Calu3 (cell line): ENCODE data around the gene WDR45B. TPM values are rescaled to one million over a fixed set of nuclear protein-coding genes. Genes with fewer than 3 reads are reported as not detected.

Experiments
- BruUV-seq: library from RNA; stranded (reverse); fragments of 400-500 nt; replicated peaks from 2 replicates; lab custom pipeline; 2021; lab: Mats Ljungman, UMichigan
- CTCF ChIA-PET: fragments of 300-600 bp; sonication (Branson Sonifier 250); formaldehyde crosslinking; loops from one replicate; lab custom pipeline; 2022; ENCODE audit warnings: antibody characterized with exemption; lab: Charles Lee
- DNase-seq: peaks from one replicate; pipeline ENCODE4 v3.0.0; 2022
- H3K27ac Mint-ChIP-seq: one replicate; pipeline ENCODE4 v1.8.0; 2022; ENCODE audit warnings: mixed read lengths; ENCODE audit not compliant: unreplicated experiment
- H3K27me3 Mint-ChIP-seq: one replicate; pipeline ENCODE4 v1.8.0; 2022; ENCODE audit warnings: mixed read lengths; ENCODE audit not compliant: unreplicated experiment
- H3K36me3 Mint-ChIP-seq: one replicate; pipeline ENCODE4 v1.8.0; 2022; ENCODE audit warnings: mild to moderate bottlenecking, moderate library complexity, mixed read lengths; ENCODE audit not compliant: insufficient read depth, unreplicated experiment
- H3K4me1 Mint-ChIP-seq: one replicate; pipeline ENCODE4 v1.8.0; 2022; ENCODE audit warnings: mild to moderate bottlenecking, low read depth, mixed read lengths; ENCODE audit not compliant: unreplicated experiment
- H3K4me3 Mint-ChIP-seq: one replicate; pipeline ENCODE4 v1.8.0; 2022; ENCODE audit warnings: mild to moderate bottlenecking, low read depth, moderate library complexity, mixed read lengths; ENCODE audit not compliant: unreplicated experiment
- H3K9me3 Mint-ChIP-seq: one replicate; pipeline ENCODE4 v1.8.0; 2022; ENCODE audit warnings: low read depth, mixed read lengths; ENCODE audit not compliant: unreplicated experiment
- intact Hi-C: fragments of 100-400 bp; cut with micrococcal nuclease; formaldehyde crosslinking; loops from one replicate; pipeline ENCODE4 v1.10.0; 2022; ENCODE audit not compliant: unreplicated experiment
- total RNA-seq: library from RNA; stranded (reverse); gene quantifications from 2 replicates; pipeline ENCODE4 v1.2.3, GENCODE V29; 2022
- TF ChIP-seq, protein P1 (sequence below): fragments of 200-600 bp; IDR thresholded peaks from one replicate; pipeline ENCODE4 v1.8.0; 2022; ENCODE audit warnings: antibody characterized with exemption; ENCODE audit not compliant: unreplicated experiment

WDR45B gene
- total RNA-seq, 1 experiment from 2014 or later: 108 TPM

DNA sequence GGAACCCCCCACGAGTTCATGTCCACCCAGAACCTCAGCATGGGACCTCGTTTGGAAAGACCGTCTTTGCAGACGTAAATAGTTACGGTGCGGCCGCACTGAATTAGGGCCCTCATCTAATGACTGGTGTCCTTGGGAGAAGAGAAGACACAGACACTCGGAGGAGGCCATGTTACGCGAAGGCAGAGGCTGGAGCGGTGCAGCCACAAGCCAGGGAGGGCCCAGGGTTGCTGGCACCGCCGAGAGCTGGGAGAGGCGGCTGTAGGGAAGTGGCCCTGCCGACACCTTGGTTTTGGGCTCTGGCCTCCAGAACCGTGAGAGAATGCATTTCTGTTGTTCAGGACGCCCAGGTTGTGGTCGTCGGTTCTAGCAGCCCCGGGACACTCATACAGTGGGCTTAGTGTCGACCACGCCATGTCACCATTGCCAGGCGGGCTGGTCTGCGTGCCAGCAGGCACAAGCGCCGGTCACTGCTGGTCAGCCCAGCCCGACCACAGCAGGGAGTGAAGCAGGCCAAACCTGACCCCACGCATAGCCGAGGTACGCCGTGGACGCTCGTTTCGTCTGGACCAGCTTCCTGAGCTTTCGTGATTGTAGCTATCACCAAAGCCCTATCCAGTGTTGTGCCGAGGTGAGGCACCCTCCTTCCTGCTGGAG, 10.7 kb upstream of the WDR45B start:
- no peaks in the 10 kb centered on the region for H3K9me3 Mint-ChIP-seq
- no TSS peak for BruUV-seq
- no peak for DNase-seq

DNA sequence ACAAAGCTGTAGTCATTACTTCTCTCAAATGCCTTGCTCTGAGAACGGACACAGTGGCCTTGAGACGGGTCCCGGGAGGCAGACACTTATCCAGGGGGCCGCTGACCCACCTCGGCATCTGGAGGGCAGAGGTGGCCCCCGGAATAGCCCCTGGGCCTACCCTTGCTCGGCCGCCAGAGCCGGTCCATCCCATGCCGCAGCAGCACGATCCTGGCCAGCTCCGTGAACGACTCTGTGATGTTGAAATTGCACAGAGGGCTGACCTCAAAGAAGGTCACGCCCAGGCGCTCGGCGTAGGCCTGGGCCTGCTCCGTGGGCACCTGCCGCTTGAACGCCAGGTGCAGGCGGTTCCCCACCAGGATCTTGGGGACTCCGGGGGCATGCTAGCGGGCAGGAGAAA, 10.1 kb upstream of the WDR45B start:
- Mint-ChIP-seq H3K27ac (peak overlapping the region; percentile 47), H3K9me3 (no peaks in the 10 kb centered on the region), H3K36me3 (peaks cover 26% of the 10 kb centered on the region), H3K4me3 (no peak overlapping the region), H3K4me1 (peaks cover 16% of the 10 kb centered on the region), H3K27me3 (no peaks in the 10 kb centered on the region)
- TF ChIP-seq, protein P1, sequence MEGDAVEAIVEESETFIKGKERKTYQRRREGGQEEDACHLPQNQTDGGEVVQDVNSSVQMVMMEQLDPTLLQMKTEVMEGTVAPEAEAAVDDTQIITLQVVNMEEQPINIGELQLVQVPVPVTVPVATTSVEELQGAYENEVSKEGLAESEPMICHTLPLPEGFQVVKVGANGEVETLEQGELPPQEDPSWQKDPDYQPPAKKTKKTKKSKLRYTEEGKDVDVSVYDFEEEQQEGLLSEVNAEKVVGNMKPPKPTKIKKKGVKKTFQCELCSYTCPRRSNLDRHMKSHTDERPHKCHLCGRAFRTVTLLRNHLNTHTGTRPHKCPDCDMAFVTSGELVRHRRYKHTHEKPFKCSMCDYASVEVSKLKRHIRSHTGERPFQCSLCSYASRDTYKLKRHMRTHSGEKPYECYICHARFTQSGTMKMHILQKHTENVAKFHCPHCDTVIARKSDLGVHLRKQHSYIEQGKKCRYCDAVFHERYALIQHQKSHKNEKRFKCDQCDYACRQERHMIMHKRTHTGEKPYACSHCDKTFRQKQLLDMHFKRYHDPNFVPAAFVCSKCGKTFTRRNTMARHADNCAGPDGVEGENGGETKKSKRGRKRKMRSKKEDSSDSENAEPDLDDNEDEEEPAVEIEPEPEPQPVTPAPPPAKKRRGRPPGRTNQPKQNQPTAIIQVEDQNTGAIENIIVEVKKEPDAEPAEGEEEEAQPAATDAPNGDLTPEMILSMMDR: no peak
- no peak for DNase-seq
- BruUV-seq: no TSS peak
- intact Hi-C loops: loop anchor here (10.0 kb wide), 1 partner anchor 46 kb away; no protein-coding TSS in a partner anchor
- CTCF ChIA-PET: interaction anchor here (1.6 kb wide), 1 partner anchor 12 kb away, joined by 4 read pairs; no protein-coding TSS in a partner anchor

More for the DNA sequence above, 10.7 kb upstream of the WDR45B start:
- no peak overlapping the region for H3K4me3 Mint-ChIP-seq
- no peaks in the 10 kb centered on the region for H3K27me3 Mint-ChIP-seq
- intact Hi-C loops: loop anchor here (10.0 kb wide), 1 partner anchor 46 kb away; no protein-coding TSS in a partner anchor
- H3K27ac Mint-ChIP-seq: peak overlapping the region; percentile 47
- H3K36me3 Mint-ChIP-seq: peaks cover 26% of the 10 kb centered on the region
- CTCF ChIA-PET: interaction anchor here (1.6 kb wide), 1 partner anchor 12 kb away, joined by 4 read pairs; no protein-coding TSS in a partner anchor
- TF ChIP-seq, protein P1: no peak
- peaks cover 16% of the 10 kb centered on the region for H3K4me1 Mint-ChIP-seq

DNA sequence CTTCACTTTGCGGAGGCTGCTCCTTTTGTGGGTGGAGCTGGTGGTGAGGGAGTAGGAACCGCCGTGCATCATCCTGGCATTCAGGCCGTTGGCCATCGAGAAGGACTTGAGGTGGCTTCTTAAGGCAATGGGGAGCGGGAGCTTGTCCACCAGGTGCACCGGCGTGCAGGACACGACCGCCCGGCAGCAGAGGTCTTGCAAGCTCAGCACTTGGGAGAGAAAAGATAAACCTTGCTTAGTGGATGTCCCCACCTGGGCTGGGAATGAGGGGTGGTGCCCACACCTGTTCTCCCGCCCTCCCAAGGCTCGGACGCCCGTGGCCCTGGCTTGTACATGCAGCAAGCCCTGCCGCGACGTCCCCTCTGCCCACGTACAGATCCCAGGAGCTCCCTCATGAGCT, 9.7 kb upstream of the WDR45B start:
- Mint-ChIP-seq H3K4me3 (no peak overlapping the region), H3K4me1 (peaks cover 16% of the 10 kb centered on the region), H3K9me3 (no peaks in the 10 kb centered on the region), H3K27ac (no peak overlapping the region), H3K27me3 (no peaks in the 10 kb centered on the region), H3K36me3 (peaks cover 26% of the 10 kb centered on the region)
- TF ChIP-seq, protein P1: no peak
- CTCF ChIA-PET: interaction anchor here (0.6 to 1.6 kb wide), 4 partner anchors 13 to 498 kb away, joined by 3 to 4 read pairs (median 4); no protein-coding TSS in a partner anchor
- intact Hi-C loops: loop anchor here (10.0 kb wide), 1 partner anchor 47 kb away; no protein-coding TSS in a partner anchor
- DNase-seq: no peak
- BruUV-seq: no TSS peak

DNA sequence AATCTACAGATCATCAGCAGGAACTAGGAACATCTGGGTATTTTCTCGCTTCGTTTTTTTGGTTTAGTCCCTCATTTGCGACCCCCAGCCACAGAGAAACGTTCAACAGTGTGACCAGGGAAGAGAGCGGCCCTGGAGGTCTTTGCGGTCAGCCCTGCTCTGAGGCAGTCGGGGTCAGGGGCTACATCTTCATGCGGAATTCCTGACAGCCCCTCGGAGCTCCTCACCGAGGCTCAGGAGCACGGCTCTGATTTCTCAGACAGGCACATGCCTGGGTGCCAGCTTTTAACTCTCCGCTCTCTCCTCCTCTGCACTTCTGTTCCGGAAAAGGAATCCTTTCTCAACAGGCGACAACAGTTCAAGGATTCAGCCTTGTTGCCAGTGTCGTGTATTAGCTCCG, 8.0 kb upstream of the WDR45B start:
- no TSS peak for BruUV-seq
- peaks cover 25% of the 10 kb centered on the region for H3K36me3 Mint-ChIP-seq
- DNase-seq: no peak
- TF ChIP-seq, protein P1: no peak
- peaks cover 16% of the 10 kb centered on the region for H3K4me1 Mint-ChIP-seq
- H3K27me3 Mint-ChIP-seq: no peaks in the 10 kb centered on the region
- no peaks in the 10 kb centered on the region for H3K9me3 Mint-ChIP-seq
- H3K27ac Mint-ChIP-seq: no peak overlapping the region
- H3K4me3 Mint-ChIP-seq: no peak overlapping the region
- CTCF ChIA-PET: interaction anchor here (0.6 kb wide), 1 partner anchor 127 kb away, joined by 7 read pairs; no protein-coding TSS in a partner anchor
- intact Hi-C loops: loop anchor here (10.0 kb wide), 1 partner anchor 49 kb away; no protein-coding TSS in a partner anchor
